Stimulated activated naive B cell treated with anti-CD40 and anti-IgM and Interleukin-4, amounts not matched to agents 10 μg/mL and 1 μg/mL and 100 μg/mL, for 72 hours (primary cell): ENCODE data around the gene TLR5.
"Not testable (repeated sequence)": the region's sequence is repeated elsewhere in the genome, so short reads cannot be mapped to it uniquely, and the experiment has no call there.

Experiments used
- ATAC-seq, 2 donors: fragments of 150-1000 bp; cut with Tn5 transposase; replicated peaks; 2 replicates each; pipeline ENCODE4 v1.10.0; 2021; ENCODE audit warnings: moderate library complexity in 1 of 2
- DNase-seq: peaks from one replicate; pipeline ENCODE4 v3.0.0; 2021
- H3K27ac Mint-ChIP-seq: one replicate; pipeline ENCODE4 v1.8.0; 2022; ENCODE audit warnings: mild to moderate bottlenecking, mixed read lengths
- H3K27me3 Mint-ChIP-seq, 2 donors: one replicate each; pipeline ENCODE4 v1.8.0; 2022; ENCODE audit warnings: mixed read lengths in 2 of 2
- H3K36me3 Mint-ChIP-seq, 2 donors: one replicate each; pipeline ENCODE4 v1.8.0; 2022; ENCODE audit warnings: mixed read lengths in 2 of 2, mild to moderate bottlenecking in 1 of 2
- H3K4me1 Mint-ChIP-seq, 2 donors: one replicate each; pipeline ENCODE4 v1.8.0; 2022; ENCODE audit warnings: mixed read lengths in 2 of 2, mild to moderate bottlenecking in 1 of 2
- H3K4me3 Mint-ChIP-seq, 2 donors: one replicate each; pipeline ENCODE4 v1.8.0; 2022; ENCODE audit warnings: mild to moderate bottlenecking in 2 of 2, mixed read lengths in 2 of 2, moderate library complexity in 1 of 2
- H3K9me3 Mint-ChIP-seq, 2 donors: one replicate each; pipeline ENCODE4 v1.8.0; 2022; ENCODE audit warnings: mixed read lengths in 2 of 2, mild to moderate bottlenecking in 1 of 2

The TLR5 gene

GRCh38 chr1:223175032-223175431, 32.0 kb upstream of the TLR5 start:
- Mint-ChIP-seq H3K9me3 (peaks cover 0 to 2% of the 10 kb centered on the region in 2 donors), H3K27me3 (peaks cover 24 to 25% of the 10 kb centered on the region in 2 donors), H3K4me1 (no peaks in the 10 kb centered on the region), H3K27ac (no peak overlapping the region), H3K4me3 (no peak overlapping the region), H3K36me3 (no peaks in the 10 kb centered on the region)
- DNase-seq = no peak
- no peak for ATAC-seq

- ATAC-seq, H3K27ac Mint-ChIP-seq, H3K9me3 Mint-ChIP-seq, DNase-seq, H3K4me3 Mint-ChIP-seq, H3K4me1 Mint-ChIP-seq, H3K36me3 Mint-ChIP-seq: not testable (repeated sequence)
- peaks cover 8 to 23% of the 10 kb centered on the region in 2 donors for H3K27me3 Mint-ChIP-seq
Observed at GRCh38 chr1:223169458-223169857, 26.4 kb upstream of the TLR5 start.

GRCh38 chr1:223161321-223161720, 18.3 kb upstream of the TLR5 start:
- DNase-seq = no peak

DNA sequence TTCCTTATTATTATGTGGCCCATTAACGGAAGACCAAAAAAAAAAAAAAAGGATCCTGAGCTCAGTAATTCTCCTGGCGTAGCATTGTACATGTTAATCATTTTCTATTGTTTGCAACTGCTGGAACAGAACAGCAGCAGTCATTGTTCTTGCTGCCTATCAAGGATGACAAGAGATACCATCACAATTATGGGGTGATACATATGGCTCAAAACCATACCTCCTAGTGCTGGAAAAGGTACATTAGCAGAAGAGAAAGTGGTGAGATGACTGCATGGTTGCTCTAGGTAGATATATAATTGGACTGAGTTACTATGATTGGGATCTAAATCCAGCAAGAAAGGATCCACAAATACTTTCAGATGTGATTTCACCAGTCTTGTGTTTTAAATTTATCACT, 13.3 kb upstream of the TLR5 start:
- H3K4me3 Mint-ChIP-seq = no peak overlapping the region
- DNase-seq = no peak
- no peaks in the 10 kb centered on the region for H3K9me3 Mint-ChIP-seq
- H3K4me1 Mint-ChIP-seq = peaks cover 0 to 6% of the 10 kb centered on the region in 2 donors
- no peaks in the 10 kb centered on the region for H3K36me3 Mint-ChIP-seq
- peaks cover 26 to 43% of the 10 kb centered on the region in 2 donors for H3K27me3 Mint-ChIP-seq
- ATAC-seq = no peak
- no peak overlapping the region for H3K27ac Mint-ChIP-seq

More at GRCh38 chr1:223161321-223161720, 18.3 kb upstream of the TLR5 start:
- Mint-ChIP-seq H3K36me3 (no peaks in the 10 kb centered on the region), H3K27ac (no peak overlapping the region), H3K9me3 (no peaks in the 10 kb centered on the region), H3K27me3 (peaks cover 37 to 58% of the 10 kb centered on the region in 2 donors), H3K4me3 (no peak overlapping the region), H3K4me1 (no peaks in the 10 kb centered on the region)
- ATAC-seq = no peak

GRCh38 chr1:223155153-223155552, 12.1 kb upstream of the TLR5 start:
- no peak overlapping the region for H3K4me3 Mint-ChIP-seq
- peaks cover 26 to 43% of the 10 kb centered on the region in 2 donors for H3K27me3 Mint-ChIP-seq
- no peak overlapping the region for H3K27ac Mint-ChIP-seq
- H3K4me1 Mint-ChIP-seq = peaks cover 0 to 6% of the 10 kb centered on the region in 2 donors
- DNase-seq (no peak), ATAC-seq (no peak)
- no peaks in the 10 kb centered on the region for H3K9me3 Mint-ChIP-seq
- no peaks in the 10 kb centered on the region for H3K36me3 Mint-ChIP-seq

DNA sequence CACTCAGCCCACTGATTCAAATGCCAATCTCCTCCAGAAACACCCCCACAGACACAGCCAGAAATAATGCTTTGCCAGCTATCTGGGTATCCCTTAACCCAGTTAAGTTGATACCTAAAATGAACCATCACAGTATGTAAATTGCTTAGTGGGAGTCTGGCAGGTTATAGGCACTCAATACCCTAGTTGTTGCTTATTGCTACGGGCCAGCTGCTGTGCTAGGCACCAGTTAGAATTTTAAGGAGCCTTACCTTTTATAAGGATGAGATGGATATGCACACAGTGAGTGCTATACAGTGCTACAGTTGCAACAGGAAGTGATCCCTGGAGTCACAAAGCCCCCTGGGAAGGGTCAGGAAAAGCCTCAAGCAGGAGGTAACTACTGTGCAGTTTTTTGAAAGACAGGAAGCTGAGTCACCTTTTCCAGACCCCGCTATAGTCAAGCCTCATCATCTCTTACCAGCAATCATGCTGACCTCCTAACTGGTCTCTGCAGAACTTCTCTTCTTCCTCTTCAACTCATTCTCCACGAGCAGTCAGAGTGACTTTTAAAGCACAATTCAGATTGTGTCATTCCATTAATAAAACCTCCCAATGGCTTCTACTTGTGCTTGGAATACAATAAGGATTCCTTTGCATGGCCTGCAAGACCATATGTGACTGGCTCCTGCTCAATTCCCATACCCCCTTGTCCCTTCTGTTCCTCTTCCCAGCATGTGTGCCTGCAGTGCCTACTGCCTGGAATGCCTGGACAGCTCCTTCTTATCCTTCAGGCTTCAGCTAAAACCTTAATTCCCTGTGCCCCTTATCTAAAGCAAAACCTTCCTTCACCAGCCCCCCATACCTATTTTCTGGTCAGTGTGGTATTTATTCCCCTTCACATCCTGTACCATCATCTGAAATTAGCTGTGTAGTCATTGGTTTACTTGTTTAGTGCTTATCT, 10.4 kb upstream of the TLR5 start:
- Mint-ChIP-seq H3K4me3 (no peak overlapping the region), H3K27ac (no peak overlapping the region), H3K36me3 (no peaks in the 10 kb centered on the region), H3K9me3 (no peaks in the 10 kb centered on the region), H3K4me1 (peaks cover 0 to 6% of the 10 kb centered on the region in 2 donors), H3K27me3 (peaks cover 19 to 39% of the 10 kb centered on the region in 2 donors)
- peak in 1 of 2 donors; percentile 31 for ATAC-seq
- DNase-seq = no peak

DNA sequence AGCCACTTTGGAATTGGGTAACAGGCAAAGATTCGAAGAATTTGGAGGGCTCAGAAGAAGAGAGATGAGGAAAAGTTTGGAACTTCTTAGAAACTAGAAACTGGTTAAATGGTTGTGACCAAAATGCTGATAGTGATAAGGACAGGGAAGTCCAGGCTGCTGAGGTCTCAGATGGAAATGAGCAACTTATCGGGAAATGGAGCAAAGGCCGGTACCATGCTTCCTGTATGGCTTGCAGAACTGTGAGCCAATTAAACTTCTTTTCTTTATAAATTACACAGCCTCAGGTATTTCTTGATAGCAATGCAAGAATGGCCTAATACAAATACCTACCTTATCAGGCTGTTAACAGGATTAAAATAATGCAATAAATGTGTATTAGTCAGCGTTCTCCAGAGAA, 9.4 kb upstream of the TLR5 start:
- H3K27ac Mint-ChIP-seq = no peak overlapping the region
- peaks cover 4 to 6% of the 10 kb centered on the region in 2 donors for H3K9me3 Mint-ChIP-seq
- H3K27me3 Mint-ChIP-seq = peaks cover 26 to 40% of the 10 kb centered on the region in 2 donors
- H3K4me3 Mint-ChIP-seq = no peak overlapping the region
- ATAC-seq = no peak
- H3K4me1 Mint-ChIP-seq = peaks cover 0 to 6% of the 10 kb centered on the region in 2 donors
- no peak for DNase-seq
- no peaks in the 10 kb centered on the region for H3K36me3 Mint-ChIP-seq

GRCh38 chr1:223150443-223150842, 7.4 kb upstream of the TLR5 start:
- Mint-ChIP-seq H3K36me3 (no peaks in the 10 kb centered on the region), H3K4me3 (no peak overlapping the region), H3K9me3 (peaks cover 8 to 11% of the 10 kb centered on the region in 2 donors), H3K27ac (no peak overlapping the region), H3K27me3 (peaks cover 38 to 55% of the 10 kb centered on the region in 2 donors), H3K4me1 (peaks cover 0 to 6% of the 10 kb centered on the region in 2 donors)
- DNase-seq (no peak), ATAC-seq (no peak)

DNA sequence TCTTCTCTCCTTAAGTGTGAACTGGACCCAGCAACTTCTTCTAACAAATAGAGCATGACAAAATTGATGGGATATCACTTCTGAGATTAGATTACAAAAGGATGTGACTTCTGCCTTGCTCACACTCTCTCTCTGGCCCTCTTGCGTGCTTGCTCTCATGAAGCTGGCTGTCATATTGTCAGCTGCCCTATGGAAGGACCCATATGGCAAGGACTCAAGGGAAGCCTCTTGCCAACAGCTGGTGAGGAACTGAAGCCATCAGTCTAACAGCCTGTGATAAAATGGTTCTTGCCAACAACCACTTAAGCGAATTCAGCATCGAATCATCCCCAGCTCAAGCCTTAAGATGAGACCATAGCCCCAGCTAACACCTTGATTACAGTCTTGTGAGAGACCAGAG, 4.8 kb upstream of the TLR5 start:
- H3K4me3 Mint-ChIP-seq = no peak overlapping the region
- H3K27ac Mint-ChIP-seq = no peak overlapping the region
- H3K9me3 Mint-ChIP-seq = peaks cover 8 to 11% of the 10 kb centered on the region in 2 donors
- H3K36me3 Mint-ChIP-seq = no peaks in the 10 kb centered on the region
- peaks cover 46 to 63% of the 10 kb centered on the region in 2 donors for H3K27me3 Mint-ChIP-seq
- DNase-seq (no peak), ATAC-seq (no peak)
- peaks cover 7 to 13% of the 10 kb centered on the region in 2 donors for H3K4me1 Mint-ChIP-seq

- DNase-seq (no peak), ATAC-seq (no peak)
- no peak overlapping the region for H3K4me3 Mint-ChIP-seq
- H3K4me1 Mint-ChIP-seq = peaks cover 7 to 16% of the 10 kb centered on the region in 2 donors
- H3K9me3 Mint-ChIP-seq = peaks cover 8 to 11% of the 10 kb centered on the region in 2 donors
- H3K27ac Mint-ChIP-seq = no peak overlapping the region
- H3K36me3 Mint-ChIP-seq = no peaks in the 10 kb centered on the region
- peaks cover 46 to 63% of the 10 kb centered on the region in 2 donors for H3K27me3 Mint-ChIP-seq
Observed at GRCh38 chr1:223147409-223147808, 4.4 kb upstream of the TLR5 start.

DNA sequence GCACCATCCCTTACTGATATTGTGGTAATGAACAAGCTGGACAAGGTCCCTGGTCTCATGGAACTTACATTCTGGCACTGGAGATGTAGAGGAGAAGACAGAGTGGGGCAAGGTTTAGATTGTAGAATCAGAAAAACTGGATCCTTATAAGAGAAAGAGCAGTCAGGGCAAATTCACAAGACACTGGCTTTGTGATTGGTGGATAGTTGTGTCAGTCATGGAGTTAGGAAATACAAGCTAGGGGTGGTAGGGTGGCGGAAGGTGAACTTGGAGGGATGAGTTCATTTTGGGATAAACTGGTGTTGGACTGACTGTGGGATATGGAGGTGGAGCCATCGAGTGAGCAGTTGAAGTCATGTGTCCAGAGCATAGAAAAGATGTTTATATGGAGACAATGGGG, 3.7 kb upstream of the TLR5 start:
- DNase-seq = no peak
- no peak for ATAC-seq
- H3K27me3 Mint-ChIP-seq = peaks cover 41 to 59% of the 10 kb centered on the region in 2 donors
- H3K9me3 Mint-ChIP-seq = peaks cover 8 to 11% of the 10 kb centered on the region in 2 donors
- H3K27ac Mint-ChIP-seq = no peak overlapping the region
- no peaks in the 10 kb centered on the region for H3K36me3 Mint-ChIP-seq
- H3K4me1 Mint-ChIP-seq = peaks cover 13 to 20% of the 10 kb centered on the region in 2 donors
- H3K4me3 Mint-ChIP-seq = no peak overlapping the region

- Mint-ChIP-seq H3K27me3 (peaks cover 30 to 40% of the 10 kb centered on the region in 2 donors), H3K4me3 (no peak overlapping the region), H3K27ac (no peak overlapping the region), H3K36me3 (no peaks in the 10 kb centered on the region), H3K4me1 (peaks cover 13 to 22% of the 10 kb centered on the region in 2 donors), H3K9me3 (peaks cover 8 to 11% of the 10 kb centered on the region in 2 donors)
- DNase-seq = no peak
- ATAC-seq = no peak
Observed at GRCh38 chr1:223144914-223145313, 1.9 kb upstream of the TLR5 start.

DNA sequence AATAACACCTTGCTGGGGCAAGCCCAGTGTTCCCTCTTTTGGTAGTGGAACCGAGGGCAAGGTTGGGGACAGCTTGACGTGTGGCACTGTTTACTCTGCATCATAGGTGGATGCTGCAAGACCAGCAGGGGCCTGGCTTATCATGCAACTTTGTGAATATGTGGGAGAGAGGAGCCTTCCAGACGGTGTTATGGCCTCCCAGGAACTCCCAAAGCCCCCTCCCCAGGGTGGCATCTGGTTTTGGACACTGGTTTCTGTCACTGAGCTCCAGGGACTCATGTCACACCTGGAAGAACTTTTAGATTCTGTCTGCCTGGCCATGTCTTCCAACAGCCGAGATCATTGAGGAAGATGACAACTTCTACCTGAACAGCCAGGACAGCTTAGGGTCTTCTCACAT, 1.4 kb upstream of the TLR5 start:
- DNase-seq = no peak
- H3K4me3 Mint-ChIP-seq = no peak overlapping the region
- no peak overlapping the region for H3K27ac Mint-ChIP-seq
- H3K27me3 Mint-ChIP-seq = peaks cover 31 to 36% of the 10 kb centered on the region in 2 donors
- H3K4me1 Mint-ChIP-seq = peaks cover 13 to 22% of the 10 kb centered on the region in 2 donors
- ATAC-seq = no peak
- no peaks in the 10 kb centered on the region for H3K36me3 Mint-ChIP-seq
- peaks cover 8 to 11% of the 10 kb centered on the region in 2 donors for H3K9me3 Mint-ChIP-seq

GRCh38 chr1:223143537-223144248, 645 bp upstream of the TLR5 start:
- Mint-ChIP-seq H3K27me3 (peaks cover 31 to 38% of the 10 kb centered on the region in 2 donors), H3K27ac (peak overlapping the region; percentile 52), H3K36me3 (no peaks in the 10 kb centered on the region), H3K9me3 (peaks cover 8 to 11% of the 10 kb centered on the region in 2 donors), H3K4me1 (peaks cover 13 to 22% of the 10 kb centered on the region in 2 donors), H3K4me3 (peak overlapping the region; percentile 79 to 81)
- peak in 1 of 2 donors; percentile 14 for ATAC-seq
- no peak for DNase-seq
